GM23338 (cell line): Measurements from ENCODE around the gene ACSF2. TPM values are rescaled to one million over a fixed set of nuclear protein-coding genes. Genes with fewer than 3 reads are reported as not detected.

Source experiments
- ATAC-seq: fragments of 200-7000 bp; cut with Tn5 transposase; 3 replicates; pipeline ENCODE4 v1.9.1; 2020
- DNase-seq: peaks from one replicate; pipeline ENCODE4 v3.0.0-alpha.2; 2015; ENCODE audit warnings: low spot score
- H2AFZ ChIP-seq: fragments of 200-600 bp; sonication (generic); 2 replicates; pipeline ENCODE4 v1.8.0; 2016; ENCODE audit warnings: antibody characterized with exemption, mild to moderate bottlenecking, moderate library complexity
- H3F3A ChIP-seq: fragments of 200-600 bp; sonication (generic); replicated peaks from 2 replicates; pipeline ENCODE4 v1.8.0; 2017; ENCODE audit warnings: antibody characterized with exemption, mixed run types, low read depth
- H3K27ac ChIP-seq: fragments of 200-600 bp; sonication (generic); 2 replicates; pipeline ENCODE4 v1.6.1; 2016; ENCODE audit warnings: low read depth
- H3K27me3 ChIP-seq: fragments of 200-600 bp; sonication (generic); 2 replicates; pipeline ENCODE4 v1.8.0; 2016; ENCODE audit warnings: mild to moderate bottlenecking, mixed run types, moderate library complexity; ENCODE audit not compliant: insufficient read depth
- H3K36me3 ChIP-seq: fragments of 200-600 bp; sonication (generic); 2 replicates; pipeline ENCODE4 v1.8.0; 2016; ENCODE audit warnings: mild to moderate bottlenecking; ENCODE audit not compliant: insufficient read depth
- H3K4me1 ChIP-seq: fragments of 200-600 bp; sonication (generic); 2 replicates; pipeline ENCODE4 v1.8.0; 2016; ENCODE audit warnings: mild to moderate bottlenecking, moderate library complexity; ENCODE audit not compliant: insufficient read depth
- H3K4me2 ChIP-seq: fragments of 200-600 bp; sonication (generic); 2 replicates; pipeline ENCODE4 v1.7.1; 2017; ENCODE audit warnings: mixed run types
- H3K4me3 ChIP-seq: fragments of 200-600 bp; sonication (generic); 2 replicates; pipeline ENCODE4 v1.6.1; 2016; ENCODE audit warnings: mixed run types
- H3K79me2 ChIP-seq: fragments of 200-600 bp; sonication (generic); replicated peaks from 2 replicates; pipeline ENCODE4 v1.8.0; 2017; ENCODE audit warnings: mild to moderate bottlenecking; ENCODE audit not compliant: insufficient read depth
- H3K9me2 ChIP-seq: fragments of 200-600 bp; sonication (generic); 2 replicates; pipeline ENCODE4 v1.8.0; 2017; ENCODE audit not compliant: insufficient read depth
- H4K20me1 ChIP-seq: fragments of 200-600 bp; sonication (generic); replicated peaks from 2 replicates; pipeline ENCODE4 v1.8.0; 2017; ENCODE audit warnings: mild to moderate bottlenecking; ENCODE audit not compliant: insufficient read depth
- H3K27ac Mint-ChIP-seq: 2 replicates; pipeline ENCODE4 v1.8.0; 2020; ENCODE audit warnings: inconsistent platforms, mild to moderate bottlenecking, moderate library complexity, mixed read lengths
- H3K27me3 Mint-ChIP-seq: 3 replicates; pipeline ENCODE4 v1.8.0; 2022; ENCODE audit warnings: low read depth, mild to moderate bottlenecking, moderate library complexity, mixed read lengths, inconsistent platforms; ENCODE audit not compliant: insufficient read depth, poor library complexity
- H3K36me3 Mint-ChIP-seq: 3 replicates; pipeline ENCODE4 v1.8.0; 2021; ENCODE audit warnings: low read depth, mild to moderate bottlenecking, inconsistent platforms, moderate library complexity, mixed read lengths
- H3K4me1 Mint-ChIP-seq: 3 replicates; pipeline ENCODE4 v1.8.0; 2020; ENCODE audit warnings: mild to moderate bottlenecking, inconsistent platforms, mixed read lengths
- H3K4me3 Mint-ChIP-seq: 3 replicates; pipeline ENCODE4 v1.8.0; 2021; ENCODE audit warnings: moderate library complexity, mild to moderate bottlenecking, inconsistent platforms, mixed read lengths
- H3K9me3 Mint-ChIP-seq: 3 replicates; pipeline ENCODE4 v1.8.0; 2020; ENCODE audit warnings: moderate library complexity, mild to moderate bottlenecking, inconsistent platforms, mixed read lengths
- CREB1 ChIP-seq: fragments of 250-450 bp; sonication (Bioruptor Pico); IDR thresholded peaks from 2 replicates; pipeline ENCODE4 v1.5.0; 2020; ENCODE audit warnings: low read depth, mild to moderate bottlenecking, moderate library complexity
- EZH2 ChIP-seq: fragments of 200-600 bp; sonication (generic); IDR thresholded peaks from one replicate; pipeline ENCODE4 v1.8.0; 2017; ENCODE audit warnings: antibody characterized with exemption, mild to moderate bottlenecking, low read depth; ENCODE audit not compliant: unreplicated experiment
- EZH2phosphoT487 ChIP-seq: fragments of 200-600 bp; sonication (generic); IDR thresholded peaks from one replicate; pipeline ENCODE4 v1.8.1; 2018; ENCODE audit warnings: antibody characterized with exemption; ENCODE audit not compliant: unreplicated experiment
- NANOG ChIP-seq: IDR thresholded peaks from 2 replicates; pipeline ENCODE4 v1.6.1; 2016; ENCODE audit warnings: antibody characterized with exemption, borderline replicate concordance
- POLR2AphosphoS5 ChIP-seq: IDR thresholded peaks from 2 replicates; pipeline ENCODE4 v1.6.1; 2016; ENCODE audit warnings: antibody characterized with exemption, low read depth
- STAT1 ChIP-seq: IDR thresholded peaks from one replicate; pipeline ENCODE4 v1.6.1; 2016; ENCODE audit warnings: antibody characterized with exemption; ENCODE audit not compliant: unreplicated experiment
- ZNF114 ChIP-seq: fragments of 250-450 bp; sonication (Bioruptor Pico); IDR thresholded peaks from 2 replicates; pipeline ENCODE4 v1.5.0; 2020; ENCODE audit warnings: mild to moderate bottlenecking, moderate library complexity
- ZNF331 ChIP-seq: fragments of 250-450 bp; sonication (Bioruptor Pico); IDR thresholded peaks from 2 replicates; pipeline ENCODE4 v1.5.0; 2020; ENCODE audit warnings: low read depth, mild to moderate bottlenecking, moderate library complexity
- polyA plus RNA-seq: library from polyadenylated mRNA; unstranded; fragments of >200 nt; fragmentation: Nextera tagmentation; extraction: Ambion mirVana; gene quantifications from 2 replicates; pipeline ENCODE4 v1.2.1, GENCODE V29; 2016
- total RNA-seq: library from RNA; depleted of rRNA; stranded (reverse); fragments of >200 nt; shearing (Covaris generic); gene quantifications from 2 replicates; pipeline ENCODE4 v1.2.3, GENCODE V29; 2014
- TF ChIP-seq, protein P1 (sequence below): IDR thresholded peaks from 2 replicates; pipeline ENCODE4 v1.6.1; 2016; ENCODE audit warnings: antibody characterized with exemption
- TF ChIP-seq, protein P2 (sequence below), 2 experiments: fragments of 200-600 bp in 1 of 2; sonication (generic) in 1 of 2; conservative IDR thresholded peaks; 2 replicates each; pipeline versions ENCODE4 v1.5.1 to v1.6.1; 2016 to 2017; ENCODE audit warnings: antibody characterized with exemption in 2 of 2, low read depth in 2 of 2, mild to moderate bottlenecking in 2 of 2, moderate library complexity in 1 of 2
- TF ChIP-seq, protein P3 (sequence below): IDR thresholded peaks from one replicate; pipeline ENCODE4 v1.6.1; 2018; ENCODE audit warnings: antibody characterized with exemption; ENCODE audit not compliant: unreplicated experiment
- TF ChIP-seq, protein P4 (sequence below): fragments of 250-450 bp; sonication (Bioruptor Pico); IDR thresholded peaks from 2 replicates; pipeline ENCODE4 v1.5.0; 2020; ENCODE audit warnings: mild to moderate bottlenecking, moderate library complexity

Gene ACSF2
- total and polyA plus RNA-seq, 2 experiments from 2014 or later, result 6.9 to 12.4 TPM

DNA sequence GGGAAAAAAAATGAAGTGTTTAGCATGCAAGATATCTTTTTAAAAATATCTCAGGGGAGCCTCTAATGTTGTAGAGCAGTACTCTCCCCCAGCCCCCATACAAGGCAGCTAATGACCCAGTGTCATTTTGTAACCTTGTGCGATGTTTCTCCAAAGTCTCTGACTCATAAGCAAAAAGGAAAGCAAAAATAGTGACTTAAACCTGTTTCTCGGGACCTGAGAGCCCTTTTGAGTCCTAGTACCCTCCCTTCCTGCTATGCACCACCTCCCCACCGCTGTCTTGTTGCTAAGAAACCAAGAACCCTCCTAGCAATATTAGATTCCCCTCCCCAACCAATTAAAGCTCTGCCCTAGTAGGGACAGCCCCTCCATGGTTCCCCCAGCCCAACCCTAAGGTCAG is 85.0 kb downstream of the ACSF2 start:
- Histone ChIP-seq H3K36me3 (no peaks in the 10 kb centered on the region), H3K27ac (no peak overlapping the region), H3K4me1 (peaks cover 8% of the 10 kb centered on the region; the same call in 1 of the 2 replicates), H3K4me2 (no peak overlapping the region), H3K79me2 (no peaks in the 10 kb centered on the region), H4K20me1 (no peaks in the 10 kb centered on the region), H3K27me3 (no peaks in the 10 kb centered on the region; the same call in 1 of the 2 replicates), H3K9me2 (no peaks in the 10 kb centered on the region), H3K4me3 (no peak overlapping the region), H3F3A (peaks cover 6% of the 10 kb centered on the region; the same call in 1 of the 2 replicates), H2AFZ (no peak overlapping the region)
- Mint-ChIP-seq H3K4me1 (peaks cover 34% of the 10 kb centered on the region), H3K27ac (no peak overlapping the region), H3K36me3 (peaks cover 2% of the 10 kb centered on the region; the same call in 1 of the 3 replicates), H3K4me3 (no peak overlapping the region), H3K27me3 (peaks cover 8% of the 10 kb centered on the region), H3K9me3 (no peaks in the 10 kb centered on the region)
- no peak for ATAC-seq
- DNase-seq, result no peak
- TF ChIP-seq NANOG, result no peak
- no peak for TF ChIP-seq ZNF114 (CRISPR knock-in tag)
- TF ChIP-seq, protein P1, sequence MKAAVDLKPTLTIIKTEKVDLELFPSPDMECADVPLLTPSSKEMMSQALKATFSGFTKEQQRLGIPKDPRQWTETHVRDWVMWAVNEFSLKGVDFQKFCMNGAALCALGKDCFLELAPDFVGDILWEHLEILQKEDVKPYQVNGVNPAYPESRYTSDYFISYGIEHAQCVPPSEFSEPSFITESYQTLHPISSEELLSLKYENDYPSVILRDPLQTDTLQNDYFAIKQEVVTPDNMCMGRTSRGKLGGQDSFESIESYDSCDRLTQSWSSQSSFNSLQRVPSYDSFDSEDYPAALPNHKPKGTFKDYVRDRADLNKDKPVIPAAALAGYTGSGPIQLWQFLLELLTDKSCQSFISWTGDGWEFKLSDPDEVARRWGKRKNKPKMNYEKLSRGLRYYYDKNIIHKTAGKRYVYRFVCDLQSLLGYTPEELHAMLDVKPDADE, result no peak
- TF ChIP-seq, protein P2, sequence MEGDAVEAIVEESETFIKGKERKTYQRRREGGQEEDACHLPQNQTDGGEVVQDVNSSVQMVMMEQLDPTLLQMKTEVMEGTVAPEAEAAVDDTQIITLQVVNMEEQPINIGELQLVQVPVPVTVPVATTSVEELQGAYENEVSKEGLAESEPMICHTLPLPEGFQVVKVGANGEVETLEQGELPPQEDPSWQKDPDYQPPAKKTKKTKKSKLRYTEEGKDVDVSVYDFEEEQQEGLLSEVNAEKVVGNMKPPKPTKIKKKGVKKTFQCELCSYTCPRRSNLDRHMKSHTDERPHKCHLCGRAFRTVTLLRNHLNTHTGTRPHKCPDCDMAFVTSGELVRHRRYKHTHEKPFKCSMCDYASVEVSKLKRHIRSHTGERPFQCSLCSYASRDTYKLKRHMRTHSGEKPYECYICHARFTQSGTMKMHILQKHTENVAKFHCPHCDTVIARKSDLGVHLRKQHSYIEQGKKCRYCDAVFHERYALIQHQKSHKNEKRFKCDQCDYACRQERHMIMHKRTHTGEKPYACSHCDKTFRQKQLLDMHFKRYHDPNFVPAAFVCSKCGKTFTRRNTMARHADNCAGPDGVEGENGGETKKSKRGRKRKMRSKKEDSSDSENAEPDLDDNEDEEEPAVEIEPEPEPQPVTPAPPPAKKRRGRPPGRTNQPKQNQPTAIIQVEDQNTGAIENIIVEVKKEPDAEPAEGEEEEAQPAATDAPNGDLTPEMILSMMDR (conservative IDR thresholded peaks at IDR 0.05; ENCODE audit: low read depth in 2 of 2), result no peak
- TF ChIP-seq STAT1, result no peak
- no peak for TF ChIP-seq EZH2phosphoT487
- no peak for TF ChIP-seq CREB1
- TF ChIP-seq, protein P3, sequence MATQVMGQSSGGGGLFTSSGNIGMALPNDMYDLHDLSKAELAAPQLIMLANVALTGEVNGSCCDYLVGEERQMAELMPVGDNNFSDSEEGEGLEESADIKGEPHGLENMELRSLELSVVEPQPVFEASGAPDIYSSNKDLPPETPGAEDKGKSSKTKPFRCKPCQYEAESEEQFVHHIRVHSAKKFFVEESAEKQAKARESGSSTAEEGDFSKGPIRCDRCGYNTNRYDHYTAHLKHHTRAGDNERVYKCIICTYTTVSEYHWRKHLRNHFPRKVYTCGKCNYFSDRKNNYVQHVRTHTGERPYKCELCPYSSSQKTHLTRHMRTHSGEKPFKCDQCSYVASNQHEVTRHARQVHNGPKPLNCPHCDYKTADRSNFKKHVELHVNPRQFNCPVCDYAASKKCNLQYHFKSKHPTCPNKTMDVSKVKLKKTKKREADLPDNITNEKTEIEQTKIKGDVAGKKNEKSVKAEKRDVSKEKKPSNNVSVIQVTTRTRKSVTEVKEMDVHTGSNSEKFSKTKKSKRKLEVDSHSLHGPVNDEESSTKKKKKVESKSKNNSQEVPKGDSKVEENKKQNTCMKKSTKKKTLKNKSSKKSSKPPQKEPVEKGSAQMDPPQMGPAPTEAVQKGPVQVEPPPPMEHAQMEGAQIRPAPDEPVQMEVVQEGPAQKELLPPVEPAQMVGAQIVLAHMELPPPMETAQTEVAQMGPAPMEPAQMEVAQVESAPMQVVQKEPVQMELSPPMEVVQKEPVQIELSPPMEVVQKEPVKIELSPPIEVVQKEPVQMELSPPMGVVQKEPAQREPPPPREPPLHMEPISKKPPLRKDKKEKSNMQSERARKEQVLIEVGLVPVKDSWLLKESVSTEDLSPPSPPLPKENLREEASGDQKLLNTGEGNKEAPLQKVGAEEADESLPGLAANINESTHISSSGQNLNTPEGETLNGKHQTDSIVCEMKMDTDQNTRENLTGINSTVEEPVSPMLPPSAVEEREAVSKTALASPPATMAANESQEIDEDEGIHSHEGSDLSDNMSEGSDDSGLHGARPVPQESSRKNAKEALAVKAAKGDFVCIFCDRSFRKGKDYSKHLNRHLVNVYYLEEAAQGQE, result no peak
- no peak for TF ChIP-seq POLR2AphosphoS5
- TF ChIP-seq ZNF331 (CRISPR knock-in tag), result no peak
- no peak for TF ChIP-seq EZH2
- TF ChIP-seq, protein P4, sequence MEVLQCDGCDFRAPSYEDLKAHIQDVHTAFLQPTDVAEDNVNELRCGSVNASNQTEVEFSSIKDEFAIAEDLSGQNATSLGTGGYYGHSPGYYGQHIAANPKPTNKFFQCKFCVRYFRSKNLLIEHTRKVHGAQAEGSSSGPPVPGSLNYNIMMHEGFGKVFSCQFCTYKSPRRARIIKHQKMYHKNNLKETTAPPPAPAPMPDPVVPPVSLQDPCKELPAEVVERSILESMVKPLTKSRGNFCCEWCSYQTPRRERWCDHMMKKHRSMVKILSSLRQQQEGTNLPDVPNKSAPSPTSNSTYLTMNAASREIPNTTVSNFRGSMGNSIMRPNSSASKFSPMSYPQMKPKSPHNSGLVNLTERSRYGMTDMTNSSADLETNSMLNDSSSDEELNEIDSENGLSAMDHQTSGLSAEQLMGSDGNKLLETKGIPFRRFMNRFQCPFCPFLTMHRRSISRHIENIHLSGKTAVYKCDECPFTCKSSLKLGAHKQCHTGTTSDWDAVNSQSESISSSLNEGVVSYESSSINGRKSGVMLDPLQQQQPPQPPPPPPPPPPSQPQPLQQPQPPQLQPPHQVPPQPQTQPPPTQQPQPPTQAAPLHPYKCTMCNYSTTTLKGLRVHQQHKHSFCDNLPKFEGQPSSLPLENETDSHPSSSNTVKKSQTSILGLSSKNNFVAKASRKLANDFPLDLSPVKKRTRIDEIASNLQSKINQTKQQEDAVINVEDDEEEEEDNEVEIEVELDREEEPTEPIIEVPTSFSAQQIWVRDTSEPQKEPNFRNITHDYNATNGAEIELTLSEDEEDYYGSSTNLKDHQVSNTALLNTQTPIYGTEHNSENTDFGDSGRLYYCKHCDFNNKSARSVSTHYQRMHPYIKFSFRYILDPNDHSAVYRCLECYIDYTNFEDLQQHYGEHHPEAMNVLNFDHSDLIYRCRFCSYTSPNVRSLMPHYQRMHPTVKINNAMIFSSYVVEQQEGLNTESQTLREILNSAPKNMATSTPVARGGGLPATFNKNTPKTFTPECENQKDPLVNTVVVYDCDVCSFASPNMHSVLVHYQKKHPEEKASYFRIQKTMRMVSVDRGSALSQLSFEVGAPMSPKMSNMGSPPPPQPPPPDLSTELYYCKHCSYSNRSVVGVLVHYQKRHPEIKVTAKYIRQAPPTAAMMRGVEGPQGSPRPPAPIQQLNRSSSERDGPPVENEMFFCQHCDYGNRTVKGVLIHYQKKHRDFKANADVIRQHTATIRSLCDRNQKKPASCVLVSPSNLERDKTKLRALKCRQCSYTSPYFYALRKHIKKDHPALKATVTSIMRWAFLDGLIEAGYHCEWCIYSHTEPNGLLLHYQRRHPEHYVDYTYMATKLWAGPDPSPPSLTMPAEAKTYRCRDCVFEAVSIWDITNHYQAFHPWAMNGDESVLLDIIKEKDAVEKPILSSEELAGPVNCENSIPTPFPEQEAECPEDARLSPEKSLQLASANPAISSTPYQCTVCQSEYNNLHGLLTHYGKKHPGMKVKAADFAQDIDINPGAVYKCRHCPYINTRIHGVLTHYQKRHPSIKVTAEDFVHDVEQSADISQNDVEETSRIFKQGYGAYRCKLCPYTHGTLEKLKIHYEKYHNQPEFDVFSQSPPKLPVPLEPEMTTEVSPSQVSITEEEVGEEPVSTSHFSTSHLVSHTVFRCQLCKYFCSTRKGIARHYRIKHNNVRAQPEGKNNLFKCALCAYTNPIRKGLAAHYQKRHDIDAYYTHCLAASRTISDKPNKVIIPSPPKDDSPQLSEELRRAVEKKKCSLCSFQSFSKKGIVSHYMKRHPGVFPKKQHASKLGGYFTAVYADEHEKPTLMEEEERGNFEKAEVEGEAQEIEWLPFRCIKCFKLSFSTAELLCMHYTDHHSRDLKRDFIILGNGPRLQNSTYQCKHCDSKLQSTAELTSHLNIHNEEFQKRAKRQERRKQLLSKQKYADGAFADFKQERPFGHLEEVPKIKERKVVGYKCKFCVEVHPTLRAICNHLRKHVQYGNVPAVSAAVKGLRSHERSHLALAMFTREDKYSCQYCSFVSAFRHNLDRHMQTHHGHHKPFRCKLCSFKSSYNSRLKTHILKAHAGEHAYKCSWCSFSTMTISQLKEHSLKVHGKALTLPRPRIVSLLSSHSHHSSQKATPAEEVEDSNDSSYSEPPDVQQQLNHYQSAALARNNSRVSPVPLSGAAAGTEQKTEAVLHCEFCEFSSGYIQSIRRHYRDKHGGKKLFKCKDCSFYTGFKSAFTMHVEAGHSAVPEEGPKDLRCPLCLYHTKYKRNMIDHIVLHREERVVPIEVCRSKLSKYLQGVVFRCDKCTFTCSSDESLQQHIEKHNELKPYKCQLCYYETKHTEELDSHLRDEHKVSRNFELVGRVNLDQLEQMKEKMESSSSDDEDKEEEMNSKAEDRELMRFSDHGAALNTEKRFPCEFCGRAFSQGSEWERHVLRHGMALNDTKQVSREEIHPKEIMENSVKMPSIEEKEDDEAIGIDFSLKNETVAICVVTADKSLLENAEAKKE (CRISPR knock-in tag), result no peak
